ENCODE measurements around the gene SLC22A8. TPM values are rescaled to one million over a fixed set of nuclear protein-coding genes. Genes with fewer than 3 reads are reported as not detected.

The SLC22A8 gene
- total RNA-seq, 1 donor from 2014 or later, result not detected

DNA sequence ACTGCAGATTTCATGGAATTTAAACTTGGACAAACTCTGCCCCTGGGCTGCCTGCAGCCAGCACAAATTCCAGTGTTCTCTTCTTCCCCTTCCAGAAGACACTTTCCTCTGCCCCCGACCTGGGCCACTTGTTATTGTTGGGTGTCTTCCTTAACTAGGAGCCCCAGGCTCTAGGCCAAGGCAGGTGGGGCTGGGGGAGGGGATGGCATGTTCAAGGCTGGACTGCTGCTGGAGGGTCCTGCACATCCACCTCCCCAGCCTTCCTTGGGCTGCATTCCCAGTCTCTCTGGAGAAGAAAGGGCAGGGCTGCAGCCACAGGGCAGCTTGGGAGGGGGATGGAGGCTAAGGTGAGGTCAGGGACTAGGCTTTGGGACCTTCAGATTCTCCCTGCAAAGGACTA, 19.4 kb downstream of the SLC22A8 start:
- Histone ChIP-seq H3K27me3 (no peaks in the 10 kb centered on the region), H4K20me1 (ENCODE audit: low read depth) (no peaks in the 10 kb centered on the region), H3K79me2 (ENCODE audit: low read depth) (no peaks in the 10 kb centered on the region), H3K4me1 (peaks cover 3% of the 10 kb centered on the region), H3K4me2 (no peak overlapping the region), H3K36me3 (no peaks in the 10 kb centered on the region), H2AFZ (replicated peaks) (no peak overlapping the region), H3K9ac (no peak overlapping the region), H3K27ac (no peak overlapping the region), H3F3A (ENCODE audit: low read depth) (no peaks in the 10 kb centered on the region), H3K4me3 (no peak overlapping the region), H3K9me3 (ENCODE audit: low read depth) (no peaks in the 10 kb centered on the region)
- TF ChIP-seq, protein P1, sequence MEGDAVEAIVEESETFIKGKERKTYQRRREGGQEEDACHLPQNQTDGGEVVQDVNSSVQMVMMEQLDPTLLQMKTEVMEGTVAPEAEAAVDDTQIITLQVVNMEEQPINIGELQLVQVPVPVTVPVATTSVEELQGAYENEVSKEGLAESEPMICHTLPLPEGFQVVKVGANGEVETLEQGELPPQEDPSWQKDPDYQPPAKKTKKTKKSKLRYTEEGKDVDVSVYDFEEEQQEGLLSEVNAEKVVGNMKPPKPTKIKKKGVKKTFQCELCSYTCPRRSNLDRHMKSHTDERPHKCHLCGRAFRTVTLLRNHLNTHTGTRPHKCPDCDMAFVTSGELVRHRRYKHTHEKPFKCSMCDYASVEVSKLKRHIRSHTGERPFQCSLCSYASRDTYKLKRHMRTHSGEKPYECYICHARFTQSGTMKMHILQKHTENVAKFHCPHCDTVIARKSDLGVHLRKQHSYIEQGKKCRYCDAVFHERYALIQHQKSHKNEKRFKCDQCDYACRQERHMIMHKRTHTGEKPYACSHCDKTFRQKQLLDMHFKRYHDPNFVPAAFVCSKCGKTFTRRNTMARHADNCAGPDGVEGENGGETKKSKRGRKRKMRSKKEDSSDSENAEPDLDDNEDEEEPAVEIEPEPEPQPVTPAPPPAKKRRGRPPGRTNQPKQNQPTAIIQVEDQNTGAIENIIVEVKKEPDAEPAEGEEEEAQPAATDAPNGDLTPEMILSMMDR (IDR thresholded peaks at IDR 0.05), result no peak
- TF ChIP-seq EZH2phosphoT487 (IDR thresholded peaks at IDR 0.05), result no peak
- no peak for TF ChIP-seq EZH2 (IDR thresholded peaks at IDR 0.05)
- Mint-ChIP-seq H3K9me3 (peaks cover 2% of the 10 kb centered on the region), H3K4me1 (peaks cover 3% of the 10 kb centered on the region), H3K36me3 (no peaks in the 10 kb centered on the region), H3K27ac (no peak overlapping the region), H3K27me3 (ENCODE audit: insufficient read depth, low read depth) (peaks cover 15% of the 10 kb centered on the region), H3K4me3 (no peak overlapping the region)
- DNase-seq (ENCODE audit: low spot score), result no peak

DNA sequence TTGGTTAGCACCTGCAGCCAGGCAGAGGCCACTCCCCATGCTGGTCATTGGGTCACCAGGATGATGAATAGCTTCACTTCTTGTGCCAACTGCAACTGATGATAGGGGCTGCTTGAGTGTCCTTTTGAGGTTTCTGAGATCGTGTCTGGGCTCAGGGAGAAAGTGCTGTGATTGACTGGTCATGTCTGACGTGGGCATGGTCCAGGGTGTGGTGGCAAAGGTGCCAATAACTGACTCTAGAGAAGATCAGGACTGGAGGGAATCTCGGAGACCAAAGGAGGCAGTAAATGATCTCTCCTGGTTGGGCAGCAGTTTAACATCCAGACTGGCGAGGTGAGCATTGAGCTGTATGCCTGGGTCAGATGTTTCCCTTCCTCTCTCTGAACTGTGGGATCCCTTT, 20.9 kb downstream of the SLC22A8 start:
- no peaks in the 10 kb centered on the region for H3K36me3 Mint-ChIP-seq
- Histone ChIP-seq H3K9me3 (ENCODE audit: low read depth) (no peaks in the 10 kb centered on the region), H4K20me1 (ENCODE audit: low read depth) (no peaks in the 10 kb centered on the region), H3K27ac (no peak overlapping the region), H3K36me3 (no peaks in the 10 kb centered on the region), H3F3A (ENCODE audit: low read depth) (no peaks in the 10 kb centered on the region), H3K4me1 (peaks cover 5% of the 10 kb centered on the region), H3K4me3 (no peak overlapping the region), H2AFZ (replicated peaks) (no peak overlapping the region), H3K9ac (no peak overlapping the region), H3K79me2 (ENCODE audit: low read depth) (no peaks in the 10 kb centered on the region), H3K4me2 (no peak overlapping the region), H3K27me3 (no peaks in the 10 kb centered on the region)
- no peak for DNase-seq (ENCODE audit: low spot score)
- H3K27me3 Mint-ChIP-seq (ENCODE audit: insufficient read depth, low read depth), result peaks cover 16% of the 10 kb centered on the region
- H3K4me3 Mint-ChIP-seq, result no peak overlapping the region
- TF ChIP-seq, protein P1 (IDR thresholded peaks at IDR 0.05), result no peak
- TF ChIP-seq EZH2phosphoT487 (IDR thresholded peaks at IDR 0.05), result no peak
- H3K9me3 Mint-ChIP-seq, result peaks cover 2% of the 10 kb centered on the region
- no peaks in the 10 kb centered on the region for H3K4me1 Mint-ChIP-seq
- no peak overlapping the region for H3K27ac Mint-ChIP-seq

DNA sequence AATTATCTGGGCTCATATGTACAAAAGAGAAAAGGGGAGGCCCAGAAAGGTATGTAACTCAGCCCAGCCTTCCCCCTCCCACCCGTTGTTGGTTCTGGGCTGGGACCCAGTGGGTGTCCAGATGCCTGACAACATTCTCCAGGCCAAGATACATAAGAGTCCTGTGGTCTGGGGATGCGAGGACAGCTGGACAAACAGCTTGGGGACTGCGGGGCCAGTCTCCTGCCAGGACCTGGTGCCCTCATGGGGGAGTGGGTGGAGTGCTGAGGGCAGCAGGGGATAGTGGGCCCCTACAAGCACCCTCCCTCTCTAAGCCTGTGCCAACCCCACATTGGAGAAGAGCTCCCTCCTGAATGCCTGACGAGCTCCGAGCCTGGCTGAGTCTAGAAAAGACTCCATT, 27.4 kb downstream of the SLC22A8 start:
- peaks cover 10% of the 10 kb centered on the region for H3K4me1 Mint-ChIP-seq
- no peak overlapping the region for H3K4me3 Mint-ChIP-seq

More for the DNA sequence above, 27.4 kb downstream of the SLC22A8 start:
- H3K9ac ChIP-seq, result no peak overlapping the region
- no peaks in the 10 kb centered on the region for H3K36me3 ChIP-seq
- H3K79me2 ChIP-seq (ENCODE audit: low read depth), result no peaks in the 10 kb centered on the region
- H3F3A ChIP-seq (ENCODE audit: low read depth), result peaks cover 10% of the 10 kb centered on the region
- DNase-seq (ENCODE audit: low spot score), result no peak
- no peaks in the 10 kb centered on the region for H3K9me3 ChIP-seq (ENCODE audit: low read depth)
- Mint-ChIP-seq H3K9me3 (peaks cover 2% of the 10 kb centered on the region), H3K36me3 (no peaks in the 10 kb centered on the region), H3K27me3 (ENCODE audit: insufficient read depth, low read depth) (peaks cover 10% of the 10 kb centered on the region), H3K27ac (no peak overlapping the region)
- no peak overlapping the region for H3K4me2 ChIP-seq
- no peak overlapping the region for H3K4me3 ChIP-seq
- H2AFZ ChIP-seq (replicated peaks), result no peak overlapping the region
- no peaks in the 10 kb centered on the region for H3K27me3 ChIP-seq
- no peaks in the 10 kb centered on the region for H4K20me1 ChIP-seq (ENCODE audit: low read depth)
- no peak for TF ChIP-seq EZH2 (IDR thresholded peaks at IDR 0.05)
- no peak for TF ChIP-seq EZH2phosphoT487 (IDR thresholded peaks at IDR 0.05)
- TF ChIP-seq, protein P1 (IDR thresholded peaks at IDR 0.05), result no peak
- no peak overlapping the region for H3K27ac ChIP-seq
- peaks cover 18% of the 10 kb centered on the region for H3K4me1 ChIP-seq

Measured in neural progenitor cell (in vitro differentiated cells).